Mesenchymal stem cell (in vitro differentiated cells and primary cell): Measurements from ENCODE around the gene ABCD1.

ENCODE experiments used
- DNase-seq: peaks from one replicate; pipeline ENCODE4 v3.0.0-alpha.2; 2013
- H2AFZ ChIP-seq: one replicate; pipeline ENCODE4 v1.6.1; 2013; ENCODE audit warnings: low read depth, mild to moderate bottlenecking, control low read depth, inconsistent platforms, low read length, moderate library complexity
- H2AK5ac ChIP-seq: 2 replicates; pipeline ENCODE4 v1.6.1; 2013; ENCODE audit warnings: low read length, moderate library complexity, mild to moderate bottlenecking, inconsistent platforms; ENCODE audit not compliant: severe bottlenecking
- H2BK120ac ChIP-seq: one replicate; pipeline ENCODE4 v1.6.1; 2013; ENCODE audit warnings: low read depth, mild to moderate bottlenecking, inconsistent platforms, low read length, moderate library complexity
- H2BK12ac ChIP-seq, 2 experiments: one replicate each; pipeline ENCODE4 v1.6.1; 2013; ENCODE audit warnings: inconsistent platforms in 2 of 2, low read length in 2 of 2, mild to moderate bottlenecking in 2 of 2, moderate library complexity in 2 of 2, control low read depth in 1 of 2
- H2BK15ac ChIP-seq: one replicate; pipeline ENCODE4 v1.6.1; 2013; ENCODE audit warnings: mild to moderate bottlenecking, low read depth, inconsistent platforms; ENCODE audit not compliant: poor library complexity, severe bottlenecking
- H2BK5ac ChIP-seq: 2 replicates; pipeline ENCODE4 v1.6.1; 2013; ENCODE audit warnings: low read depth, mild to moderate bottlenecking, low read length, control low read depth, inconsistent platforms; ENCODE audit not compliant: poor library complexity, severe bottlenecking
- H3K14ac ChIP-seq, 2 experiments: one replicate each; pipeline ENCODE4 v1.6.1; 2013; ENCODE audit warnings: inconsistent platforms in 2 of 2, low read length in 2 of 2, control low read depth in 1 of 2, mild to moderate bottlenecking in 1 of 2, moderate library complexity in 1 of 2
- H3K18ac ChIP-seq, 2 experiments: one replicate each; pipeline ENCODE4 v1.6.1; 2013; ENCODE audit warnings: inconsistent platforms in 2 of 2, low read length in 2 of 2, control low read depth in 1 of 2, low read depth in 1 of 2, mild to moderate bottlenecking in 1 of 2
- H3K23ac ChIP-seq, 2 experiments: one replicate each; pipeline ENCODE4 v1.6.1; 2013; ENCODE audit warnings: inconsistent platforms in 2 of 2, low read length in 2 of 2, mild to moderate bottlenecking in 2 of 2, moderate library complexity in 2 of 2, control low read depth in 1 of 2
- H3K27ac ChIP-seq: 2 replicates; pipeline ENCODE4 v1.5.1; 2013; ENCODE audit warnings: mild to moderate bottlenecking, moderate library complexity, low read length, control low read depth, inconsistent platforms; ENCODE audit not compliant: poor library complexity, severe bottlenecking
- H3K27me3 ChIP-seq, 2 experiments: 2 replicates each; pipeline versions ENCODE4 v1.6.1 to v1.7.0; 2013; ENCODE audit warnings: low read length in 2 of 2, mild to moderate bottlenecking in 2 of 2, moderate library complexity in 2 of 2, control low read depth in 1 of 2, inconsistent platforms in 1 of 2; ENCODE audit not compliant: control insufficient read depth in 1 of 2, insufficient read depth in 1 of 2
- H3K36me3 ChIP-seq, 2 experiments: 2 replicates each; pipeline versions ENCODE4 v1.6.1 to v1.7.0; 2013; ENCODE audit warnings: low read length in 2 of 2, control low read depth in 1 of 2, inconsistent platforms in 1 of 2, low read depth in 1 of 2, mild to moderate bottlenecking in 1 of 2; ENCODE audit not compliant: insufficient read depth in 2 of 2, control insufficient read depth in 1 of 2
- H3K4ac ChIP-seq, 2 experiments: one replicate each; pipeline ENCODE4 v1.6.1; 2013; ENCODE audit warnings: inconsistent platforms in 2 of 2, low read length in 2 of 2, mild to moderate bottlenecking in 2 of 2, moderate library complexity in 2 of 2, control low read depth in 1 of 2, low read depth in 1 of 2
- H3K4me1 ChIP-seq: 2 replicates; pipeline ENCODE4 v1.6.1; 2013; ENCODE audit warnings: low read depth, low read length, control low read depth; ENCODE audit not compliant: control insufficient read depth, insufficient read depth
- H3K4me2 ChIP-seq: 2 replicates; pipeline ENCODE4 v1.6.1; 2013; ENCODE audit warnings: low read length, mild to moderate bottlenecking, inconsistent platforms; ENCODE audit not compliant: poor library complexity, severe bottlenecking
- H3K4me3 ChIP-seq, 2 experiments: 2 replicates each; pipeline versions ENCODE4 v1.5.1 to v1.7.0; 2013; ENCODE audit warnings: low read length in 2 of 2, mild to moderate bottlenecking in 2 of 2, control low read depth in 1 of 2, low read depth in 1 of 2; ENCODE audit not compliant: insufficient read depth in 1 of 2
- H3K79me1 ChIP-seq: replicated peaks from 2 replicates; pipeline ENCODE4 v1.6.1; 2013; ENCODE audit warnings: mild to moderate bottlenecking, control low read depth, low read length, inconsistent platforms; ENCODE audit not compliant: poor library complexity, severe bottlenecking
- H3K9ac ChIP-seq: 2 replicates; pipeline ENCODE4 v1.7.0; 2013; ENCODE audit warnings: mild to moderate bottlenecking, low read length, moderate library complexity
- H3K9me3 ChIP-seq: 2 replicates; pipeline ENCODE4 v1.7.0; 2013; ENCODE audit warnings: mild to moderate bottlenecking, low read length; ENCODE audit not compliant: control insufficient read depth
- H4K8ac ChIP-seq: one replicate; pipeline ENCODE4 v1.6.1; 2013; ENCODE audit warnings: inconsistent platforms, mild to moderate bottlenecking, low read length, moderate library complexity
- H4K91ac ChIP-seq: one replicate; pipeline ENCODE4 v1.6.1; 2013; ENCODE audit warnings: mild to moderate bottlenecking, low read length, inconsistent platforms
- WGBS: methylation state at CpG from one replicate; pipeline ENCODE4 v1.1.7; 2013; ENCODE audit warnings: mixed read lengths; 5-methylcytosine and 5-hydroxymethylcytosine counted together

ABCD1 gene

DNA sequence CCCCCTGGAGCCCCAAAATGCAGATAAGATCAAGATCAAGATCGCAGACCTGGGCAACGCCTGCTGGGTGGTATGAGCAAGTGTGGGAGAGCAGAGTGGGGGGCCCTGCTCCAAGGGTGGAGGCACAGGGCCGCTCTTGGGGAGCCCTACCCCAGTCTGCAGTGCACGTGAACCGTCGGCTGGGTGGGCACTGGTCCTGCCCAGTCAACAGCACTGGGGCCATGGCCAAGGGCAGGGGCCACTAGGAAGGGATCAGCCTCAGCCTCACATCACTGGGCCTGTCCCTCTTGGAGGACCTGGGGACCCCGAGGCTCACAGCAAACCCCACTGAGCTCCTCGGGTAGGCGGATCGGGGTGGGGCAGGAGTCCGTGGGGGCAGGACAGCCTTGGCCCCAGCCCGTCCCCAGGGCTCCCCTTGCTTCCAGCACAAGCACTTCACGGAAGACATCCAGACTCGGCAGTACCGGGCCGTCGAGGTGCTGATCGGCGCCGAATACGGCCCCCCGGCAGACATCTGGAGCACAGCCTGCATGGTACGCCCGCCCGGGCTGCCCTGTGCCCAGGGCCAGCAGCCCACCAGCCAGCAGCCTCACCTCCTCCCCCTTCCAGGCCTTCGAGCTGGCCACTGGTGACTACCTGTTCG is 59.8 kb downstream of the ABCD1 start:
- Histone ChIP-seq H3K27ac (no peak overlapping the region), H3K4me1 (no peaks in the 10 kb centered on the region), H4K8ac (no peak overlapping the region), H3K14ac (no peak overlapping the region), H3K23ac (no peak overlapping the region), H3K79me1 (peaks cover 6% of the 10 kb centered on the region), H2BK5ac (no peak overlapping the region), H3K4ac (no peak overlapping the region), H2AFZ (no peak overlapping the region), H3K9ac (no peak overlapping the region), H3K18ac (no peak overlapping the region), H3K4me2 (no peak overlapping the region), H4K91ac (no peak overlapping the region), H2BK12ac (no peak overlapping the region), H2BK120ac (no peak overlapping the region), H3K9me3 (no peaks in the 10 kb centered on the region), H3K36me3 (peaks cover 30 to 73% of the 10 kb centered on the region in 2 experiments), H2AK5ac (no peak overlapping the region), H3K4me3 (no peak overlapping the region), H3K27me3 (peaks cover 0 to 8% of the 10 kb centered on the region in 2 experiments), H2BK15ac (no peak overlapping the region)
- WGBS = 95% methylated on average over 21 of the region's 27 CpGs
- DNase-seq = no peak

DNA sequence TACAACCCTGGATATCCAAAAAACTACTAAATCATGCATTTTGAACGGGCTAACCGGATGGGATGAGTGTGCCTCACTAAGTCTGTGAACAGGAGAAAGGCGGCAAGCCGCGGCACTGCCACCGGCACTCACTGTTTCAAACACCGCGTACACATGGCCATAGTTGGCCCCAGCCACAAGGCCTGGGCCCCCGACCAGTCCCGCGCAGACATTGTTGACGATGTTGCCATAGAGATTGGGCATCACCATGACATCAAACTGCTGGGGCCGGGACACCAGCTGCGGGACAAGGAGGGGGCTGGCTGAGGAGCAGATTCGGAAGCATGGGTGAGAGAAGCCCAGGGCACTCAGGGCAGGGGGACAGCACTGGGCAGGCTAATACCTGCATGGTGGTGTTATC is 62.0 kb downstream of the ABCD1 start:
- no peak overlapping the region for H2BK5ac ChIP-seq
- no peak overlapping the region for H2AK5ac ChIP-seq
- no peak overlapping the region for H4K91ac ChIP-seq
- no peak overlapping the region for H3K4ac ChIP-seq
- H2AFZ ChIP-seq = no peak overlapping the region
- H3K14ac ChIP-seq = no peak overlapping the region
- no peak overlapping the region for H3K4me3 ChIP-seq
- peaks cover 37 to 92% of the 10 kb centered on the region in 2 experiments for H3K36me3 ChIP-seq
- H3K27me3 ChIP-seq = peaks cover 0 to 2% of the 10 kb centered on the region in 2 experiments
- no peaks in the 10 kb centered on the region for H3K4me1 ChIP-seq
- H3K9me3 ChIP-seq = no peaks in the 10 kb centered on the region
- H3K79me1 ChIP-seq = peaks cover 13% of the 10 kb centered on the region
- no peak overlapping the region for H4K8ac ChIP-seq
- H3K4me2 ChIP-seq = no peak overlapping the region
- DNase-seq = no peak
- 97% methylated on average over 15 of the region's 15 CpGs for WGBS
- H3K27ac ChIP-seq = no peak overlapping the region
- H3K9ac ChIP-seq = no peak overlapping the region
- H3K18ac ChIP-seq = no peak overlapping the region
- no peak overlapping the region for H2BK12ac ChIP-seq
- H2BK120ac ChIP-seq = no peak overlapping the region
- H3K23ac ChIP-seq = no peak overlapping the region
- no peak overlapping the region for H2BK15ac ChIP-seq

- 97% methylated on average over 11 of the region's 12 CpGs for WGBS
- Histone ChIP-seq H3K23ac (no peak overlapping the region), H3K27me3 (peaks cover 0 to 2% of the 10 kb centered on the region in 2 experiments), H3K14ac (no peak overlapping the region), H3K4me3 (no peak overlapping the region), H2AK5ac (no peak overlapping the region), H3K9me3 (peaks cover 4% of the 10 kb centered on the region), H3K27ac (no peak overlapping the region), H2BK120ac (no peak overlapping the region), H3K9ac (no peak overlapping the region), H3K4me1 (peaks cover 7% of the 10 kb centered on the region), H4K91ac (no peak overlapping the region), H3K18ac (no peak overlapping the region), H3K4ac (no peak overlapping the region), H2BK15ac (no peak overlapping the region), H3K36me3 (peaks cover 41 to 78% of the 10 kb centered on the region in 2 experiments), H2AFZ (no peak overlapping the region), H4K8ac (no peak overlapping the region), H3K4me2 (no peak overlapping the region), H2BK12ac (no peak overlapping the region), H2BK5ac (no peak overlapping the region), H3K79me1 (peaks cover 13% of the 10 kb centered on the region)
- DNase-seq = no peak
These were observed 65.0 kb downstream of the ABCD1 start for GRCh38 chrX:153789654-153790053.

DNA sequence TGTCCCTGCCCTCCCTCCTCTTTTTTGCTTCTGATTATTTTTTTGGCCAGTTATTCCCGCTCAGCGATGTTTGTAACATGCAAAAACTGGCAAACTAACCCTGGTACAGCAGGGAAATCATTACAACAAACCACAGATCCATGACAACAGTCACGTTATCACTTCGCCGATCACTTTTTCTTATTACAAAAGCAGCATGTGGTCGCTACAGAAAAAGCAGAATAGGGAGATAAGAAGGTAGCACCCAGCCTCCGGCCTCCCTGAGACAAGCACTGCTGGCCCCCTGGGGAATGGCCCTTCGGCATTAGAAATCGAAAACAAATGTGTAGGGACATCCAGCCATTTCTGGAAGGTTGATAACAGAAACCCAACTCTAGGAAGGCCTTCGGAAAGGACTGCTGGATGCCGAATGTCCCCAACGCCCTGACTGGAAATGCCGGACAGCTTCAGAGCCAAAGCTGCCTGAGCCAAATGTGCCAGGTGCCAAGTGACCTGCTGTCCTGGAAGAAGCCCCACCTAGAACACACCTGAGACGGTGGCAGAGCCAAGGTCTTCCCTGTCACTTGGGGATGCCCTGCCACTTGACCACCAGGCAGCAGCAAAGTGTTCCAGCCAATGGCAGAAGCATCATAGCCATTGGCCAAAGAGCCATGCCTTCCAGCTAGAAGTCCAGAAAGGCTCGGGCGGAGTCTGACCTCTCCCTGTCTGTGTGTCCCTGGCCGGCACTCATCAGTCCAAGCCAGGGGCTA is 66.6 kb downstream of the ABCD1 start:
- Histone ChIP-seq H3K9me3 (peaks cover 4% of the 10 kb centered on the region), H3K14ac (no peak overlapping the region), H3K4me3 (no peak overlapping the region), H3K36me3 (peaks cover 32 to 67% of the 10 kb centered on the region in 2 experiments), H2BK120ac (no peak overlapping the region), H4K8ac (no peak overlapping the region), H3K4ac (no peak overlapping the region), H3K4me1 (peaks cover 16% of the 10 kb centered on the region), H2BK15ac (no peak overlapping the region), H3K18ac (no peak overlapping the region), H3K9ac (no peak overlapping the region), H2AK5ac (no peak overlapping the region), H2BK5ac (no peak overlapping the region), H3K4me2 (no peak overlapping the region), H2BK12ac (no peak overlapping the region), H2AFZ (no peak overlapping the region), H3K27me3 (peaks cover 0 to 2% of the 10 kb centered on the region in 2 experiments), H4K91ac (no peak overlapping the region), H3K79me1 (peaks cover 13% of the 10 kb centered on the region), H3K23ac (no peak overlapping the region), H3K27ac (no peak overlapping the region)
- no peak for DNase-seq
- WGBS = 91% methylated on average over 17 of the region's 17 CpGs
